ENCODE results near the gene CASP8.

Gene CASP8

DNA sequence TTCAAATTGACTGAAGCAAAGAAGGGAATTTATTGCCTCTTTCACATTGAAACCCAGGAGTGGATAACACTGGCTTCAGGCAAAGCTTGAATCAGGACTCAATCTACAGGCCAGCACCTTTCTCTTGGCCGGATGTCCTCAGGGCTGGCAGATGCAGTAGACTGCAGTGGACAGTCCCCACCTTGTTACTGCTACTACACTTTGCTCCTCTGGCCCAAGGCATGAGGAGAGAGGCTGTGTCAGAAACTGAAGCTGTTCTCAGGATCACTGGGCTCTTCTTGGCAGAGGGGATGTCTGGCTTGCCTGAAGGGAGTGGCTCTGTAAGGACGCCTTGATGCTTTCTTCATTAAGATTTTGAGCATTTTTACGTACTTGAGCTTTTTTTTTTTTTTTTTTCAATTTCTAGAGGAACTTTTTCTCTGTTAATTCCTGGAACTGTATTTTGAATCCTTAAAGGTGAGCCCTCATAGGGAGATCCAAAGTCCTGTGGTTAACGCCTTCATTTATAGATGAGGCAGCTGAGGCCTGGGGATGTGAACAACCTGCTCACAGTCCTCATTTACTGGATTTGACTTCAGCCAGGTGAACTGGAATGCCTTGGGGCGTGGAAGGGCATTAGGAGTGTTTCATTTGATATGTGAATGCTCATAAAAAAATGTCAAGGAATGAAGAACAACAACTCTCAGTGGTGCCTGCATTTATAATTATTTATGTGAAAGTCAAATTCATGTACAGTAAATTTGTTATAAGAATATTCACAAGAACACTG, 40.8 kb upstream of the CASP8 start:
- no peak for TF ChIP-seq FOXP2 (optimal IDR thresholded peaks at IDR 0.05; ENCODE audit: borderline replicate concordance, extremely low read depth, extremely low read length, insufficient read depth)
- no peak for TF ChIP-seq TAF1 (IDR thresholded peaks at IDR 0.05; ENCODE audit: borderline replicate concordance, insufficient read depth, low read length)
- TF ChIP-seq SIN3A (IDR thresholded peaks at IDR 0.05; ENCODE audit: borderline replicate concordance, insufficient read depth, low read length) = no peak
- TF ChIP-seq, protein P1, sequence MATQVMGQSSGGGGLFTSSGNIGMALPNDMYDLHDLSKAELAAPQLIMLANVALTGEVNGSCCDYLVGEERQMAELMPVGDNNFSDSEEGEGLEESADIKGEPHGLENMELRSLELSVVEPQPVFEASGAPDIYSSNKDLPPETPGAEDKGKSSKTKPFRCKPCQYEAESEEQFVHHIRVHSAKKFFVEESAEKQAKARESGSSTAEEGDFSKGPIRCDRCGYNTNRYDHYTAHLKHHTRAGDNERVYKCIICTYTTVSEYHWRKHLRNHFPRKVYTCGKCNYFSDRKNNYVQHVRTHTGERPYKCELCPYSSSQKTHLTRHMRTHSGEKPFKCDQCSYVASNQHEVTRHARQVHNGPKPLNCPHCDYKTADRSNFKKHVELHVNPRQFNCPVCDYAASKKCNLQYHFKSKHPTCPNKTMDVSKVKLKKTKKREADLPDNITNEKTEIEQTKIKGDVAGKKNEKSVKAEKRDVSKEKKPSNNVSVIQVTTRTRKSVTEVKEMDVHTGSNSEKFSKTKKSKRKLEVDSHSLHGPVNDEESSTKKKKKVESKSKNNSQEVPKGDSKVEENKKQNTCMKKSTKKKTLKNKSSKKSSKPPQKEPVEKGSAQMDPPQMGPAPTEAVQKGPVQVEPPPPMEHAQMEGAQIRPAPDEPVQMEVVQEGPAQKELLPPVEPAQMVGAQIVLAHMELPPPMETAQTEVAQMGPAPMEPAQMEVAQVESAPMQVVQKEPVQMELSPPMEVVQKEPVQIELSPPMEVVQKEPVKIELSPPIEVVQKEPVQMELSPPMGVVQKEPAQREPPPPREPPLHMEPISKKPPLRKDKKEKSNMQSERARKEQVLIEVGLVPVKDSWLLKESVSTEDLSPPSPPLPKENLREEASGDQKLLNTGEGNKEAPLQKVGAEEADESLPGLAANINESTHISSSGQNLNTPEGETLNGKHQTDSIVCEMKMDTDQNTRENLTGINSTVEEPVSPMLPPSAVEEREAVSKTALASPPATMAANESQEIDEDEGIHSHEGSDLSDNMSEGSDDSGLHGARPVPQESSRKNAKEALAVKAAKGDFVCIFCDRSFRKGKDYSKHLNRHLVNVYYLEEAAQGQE (IDR thresholded peaks at IDR 0.05; ENCODE audit: insufficient read depth in 1 of 2, low read depth in 2 of 2, low read length in 2 of 2) = no peak
- TF ChIP-seq POLR2AphosphoS5 (IDR thresholded peaks at IDR 0.05; ENCODE audit: low read depth, low read length) = no peak

DNA sequence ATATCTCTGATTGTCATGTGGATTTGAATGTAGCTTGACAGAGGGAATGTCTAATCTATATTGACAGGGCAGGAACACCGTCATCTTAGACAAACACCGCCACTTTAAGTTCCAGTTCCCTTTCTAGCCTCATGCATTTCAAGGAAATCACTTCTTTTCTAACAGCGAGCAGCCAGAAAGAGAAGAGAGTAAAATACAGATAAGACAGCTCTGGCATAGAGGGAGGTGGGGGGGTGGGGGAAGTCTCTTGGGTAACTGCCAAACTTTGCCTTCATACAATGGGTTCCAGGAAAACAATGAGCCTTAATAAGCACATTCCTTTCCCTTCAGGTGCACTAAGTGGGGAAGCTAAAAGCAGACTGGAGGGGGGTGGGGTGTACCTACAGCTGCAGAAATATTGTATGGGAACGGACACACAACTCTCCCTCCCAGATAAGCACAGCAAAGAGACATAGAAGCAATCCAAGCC, 40.2 kb upstream of the CASP8 start:
- no peak for TF ChIP-seq SIN3A (IDR thresholded peaks at IDR 0.05; ENCODE audit: borderline replicate concordance, insufficient read depth, low read length)

DNA sequence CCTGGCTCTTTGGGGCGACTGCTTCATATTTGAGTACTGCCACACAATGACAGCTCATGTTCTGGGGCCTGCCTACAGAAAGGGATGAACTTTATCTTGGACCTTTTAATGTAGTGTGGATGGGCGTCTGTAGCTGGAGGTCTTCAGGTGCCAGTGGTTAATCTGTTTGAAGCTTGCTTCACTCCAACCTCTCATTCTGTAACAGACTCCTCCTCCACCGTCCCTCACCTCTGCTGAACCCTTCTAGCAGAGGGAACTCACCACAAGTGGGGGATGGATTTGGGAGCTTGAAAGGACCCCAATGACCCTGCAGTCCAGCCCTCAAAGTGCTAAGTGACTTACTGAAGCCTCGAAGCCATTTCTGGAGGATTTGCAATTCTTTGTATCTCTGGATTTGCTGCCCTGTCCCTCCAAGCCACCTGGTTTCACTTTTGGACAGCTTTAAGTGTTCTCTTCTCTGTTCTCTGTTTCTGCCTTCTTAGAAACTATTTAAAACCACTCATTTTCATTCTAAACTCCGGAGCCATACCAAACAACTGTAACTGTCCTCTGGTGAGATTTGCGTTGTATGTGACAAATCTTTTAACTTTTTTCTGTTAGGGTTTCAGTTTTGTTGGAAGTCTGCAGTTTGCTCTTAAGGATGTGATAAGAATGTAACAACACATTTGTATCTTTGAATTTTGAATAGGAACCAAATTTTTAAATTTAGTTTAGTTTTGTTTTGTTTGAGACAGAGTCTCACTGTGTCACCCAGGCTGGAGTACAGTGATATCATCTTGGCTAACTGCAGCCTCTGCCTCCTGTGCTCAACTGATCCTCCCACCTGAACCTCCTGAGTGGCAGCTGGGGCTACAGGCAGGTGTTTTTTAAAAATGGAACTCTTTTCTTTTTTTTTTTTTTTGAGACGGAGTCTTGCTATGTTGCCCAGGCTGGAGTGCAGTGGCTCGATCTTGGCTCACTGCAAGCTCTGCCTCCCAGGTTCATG, 37.0 kb upstream of the CASP8 start:
- TF ChIP-seq FOXP2 (optimal IDR thresholded peaks at IDR 0.05; ENCODE audit: borderline replicate concordance, extremely low read depth, extremely low read length, insufficient read depth) = no peak
- TF ChIP-seq, protein P1 (IDR thresholded peaks at IDR 0.05; ENCODE audit: insufficient read depth in 1 of 2, low read depth in 2 of 2, low read length in 2 of 2) = no peak
- no peak for TF ChIP-seq TAF1 (IDR thresholded peaks at IDR 0.05; ENCODE audit: borderline replicate concordance, insufficient read depth, low read length)
- no peak for TF ChIP-seq SIN3A (IDR thresholded peaks at IDR 0.05; ENCODE audit: borderline replicate concordance, insufficient read depth, low read length)
- no peak for TF ChIP-seq POLR2AphosphoS5 (IDR thresholded peaks at IDR 0.05; ENCODE audit: low read depth, low read length)

- TF ChIP-seq, protein P1 (IDR thresholded peaks at IDR 0.05; ENCODE audit: insufficient read depth in 1 of 2, low read depth in 2 of 2, low read length in 2 of 2) = no peak
- TF ChIP-seq SIN3A (IDR thresholded peaks at IDR 0.05; ENCODE audit: borderline replicate concordance, insufficient read depth, low read length) = no peak
- TF ChIP-seq POLR2AphosphoS5 (IDR thresholded peaks at IDR 0.05; ENCODE audit: low read depth, low read length) = no peak
- TF ChIP-seq FOXP2 (optimal IDR thresholded peaks at IDR 0.05; ENCODE audit: borderline replicate concordance, extremely low read depth, extremely low read length, insufficient read depth) = no peak
- TF ChIP-seq TAF1 (IDR thresholded peaks at IDR 0.05; ENCODE audit: borderline replicate concordance, insufficient read depth, low read length) = no peak
Measured at GRCh38 chr2:201228271-201228911, 31.9 kb upstream of the CASP8 start.

DNA sequence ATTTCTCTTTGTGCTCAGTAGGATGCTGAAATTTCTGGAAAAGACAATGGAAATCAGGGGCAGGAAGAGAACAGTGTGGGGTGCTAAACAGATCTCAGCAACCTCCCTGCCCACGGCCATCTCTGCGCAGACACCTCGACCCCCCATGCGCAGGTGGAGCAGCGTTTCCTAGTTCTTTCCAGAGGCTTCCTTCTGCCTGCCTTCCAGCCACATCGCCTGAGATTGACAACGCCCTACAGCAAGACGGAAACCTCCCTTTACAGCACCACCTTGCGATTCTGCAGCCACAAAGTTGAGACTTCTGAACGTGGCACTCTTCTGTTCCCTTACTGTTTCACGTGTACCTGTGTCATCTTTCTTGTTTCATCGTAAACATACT, 31.4 kb upstream of the CASP8 start:
- TF ChIP-seq POLR2AphosphoS5 (IDR thresholded peaks at IDR 0.05; ENCODE audit: low read depth, low read length) = no peak
- TF ChIP-seq FOXP2 (optimal IDR thresholded peaks at IDR 0.05; ENCODE audit: borderline replicate concordance, extremely low read depth, extremely low read length, insufficient read depth) = no peak
- TF ChIP-seq, protein P1 (IDR thresholded peaks at IDR 0.05; ENCODE audit: insufficient read depth in 1 of 2, low read depth in 2 of 2, low read length in 2 of 2) = no peak
- no peak for TF ChIP-seq SIN3A (IDR thresholded peaks at IDR 0.05; ENCODE audit: borderline replicate concordance, insufficient read depth, low read length)
- no peak for TF ChIP-seq TAF1 (IDR thresholded peaks at IDR 0.05; ENCODE audit: borderline replicate concordance, insufficient read depth, low read length)
